ENCODE data around the gene TBC1D17. TPM values are rescaled to one million over a fixed set of nuclear protein-coding genes. Genes with fewer than 3 reads are reported as not detected.
A peak's percentile ranks its signal among the peaks of the same experiment; 100 is the strongest.

Gene TBC1D17
- total and polyA plus RNA-seq, 2 of the 13 experiments (the other 11 are each of a cell fraction or from before 2014, with no cell fraction given), result 9.7 to 16.9 TPM

DNA sequence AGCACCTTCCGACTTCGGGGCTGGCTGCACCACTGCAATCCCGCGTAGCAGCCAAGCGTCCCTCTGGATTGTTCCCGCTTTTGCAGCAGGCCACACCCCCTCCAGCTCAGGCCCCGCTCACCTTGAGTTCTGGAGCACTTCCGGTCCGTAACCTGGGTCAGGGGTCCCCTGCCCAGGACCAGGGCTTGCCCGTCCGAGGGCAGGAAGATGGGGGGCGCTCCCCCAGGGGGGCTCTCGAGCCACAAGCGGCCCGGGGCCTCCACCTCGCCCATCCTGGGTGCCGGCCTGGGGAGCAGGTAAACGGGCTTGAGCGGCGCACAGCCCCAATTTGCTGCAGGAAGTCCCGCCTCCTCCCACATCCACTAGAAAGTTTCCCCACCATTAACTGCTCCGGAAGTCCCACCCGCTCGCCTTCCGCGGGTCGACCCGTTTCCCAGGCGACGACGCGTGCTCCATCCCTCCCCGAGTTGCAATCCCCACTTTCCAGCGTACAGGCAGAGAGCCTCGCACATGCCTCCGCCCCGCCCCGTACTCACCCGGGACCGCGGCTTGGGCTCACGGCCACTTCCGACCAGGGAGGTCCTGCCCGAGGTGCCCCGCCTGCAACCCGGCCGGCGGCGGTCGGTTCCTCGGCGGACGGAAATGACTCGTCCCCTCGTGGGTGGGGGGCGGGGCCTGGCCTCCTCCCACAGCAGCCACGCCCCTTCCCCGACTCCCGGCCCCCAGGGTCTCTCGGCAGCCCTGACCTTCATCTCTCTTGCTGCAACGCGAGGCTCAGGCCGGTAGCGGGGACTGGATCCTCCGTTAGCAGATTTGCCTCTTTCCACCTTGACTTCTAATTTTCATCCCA is 10.3 kb upstream of the TBC1D17 start, which contains the start of gene PNKP (continued):
- TF ChIP-seq, protein P1, sequence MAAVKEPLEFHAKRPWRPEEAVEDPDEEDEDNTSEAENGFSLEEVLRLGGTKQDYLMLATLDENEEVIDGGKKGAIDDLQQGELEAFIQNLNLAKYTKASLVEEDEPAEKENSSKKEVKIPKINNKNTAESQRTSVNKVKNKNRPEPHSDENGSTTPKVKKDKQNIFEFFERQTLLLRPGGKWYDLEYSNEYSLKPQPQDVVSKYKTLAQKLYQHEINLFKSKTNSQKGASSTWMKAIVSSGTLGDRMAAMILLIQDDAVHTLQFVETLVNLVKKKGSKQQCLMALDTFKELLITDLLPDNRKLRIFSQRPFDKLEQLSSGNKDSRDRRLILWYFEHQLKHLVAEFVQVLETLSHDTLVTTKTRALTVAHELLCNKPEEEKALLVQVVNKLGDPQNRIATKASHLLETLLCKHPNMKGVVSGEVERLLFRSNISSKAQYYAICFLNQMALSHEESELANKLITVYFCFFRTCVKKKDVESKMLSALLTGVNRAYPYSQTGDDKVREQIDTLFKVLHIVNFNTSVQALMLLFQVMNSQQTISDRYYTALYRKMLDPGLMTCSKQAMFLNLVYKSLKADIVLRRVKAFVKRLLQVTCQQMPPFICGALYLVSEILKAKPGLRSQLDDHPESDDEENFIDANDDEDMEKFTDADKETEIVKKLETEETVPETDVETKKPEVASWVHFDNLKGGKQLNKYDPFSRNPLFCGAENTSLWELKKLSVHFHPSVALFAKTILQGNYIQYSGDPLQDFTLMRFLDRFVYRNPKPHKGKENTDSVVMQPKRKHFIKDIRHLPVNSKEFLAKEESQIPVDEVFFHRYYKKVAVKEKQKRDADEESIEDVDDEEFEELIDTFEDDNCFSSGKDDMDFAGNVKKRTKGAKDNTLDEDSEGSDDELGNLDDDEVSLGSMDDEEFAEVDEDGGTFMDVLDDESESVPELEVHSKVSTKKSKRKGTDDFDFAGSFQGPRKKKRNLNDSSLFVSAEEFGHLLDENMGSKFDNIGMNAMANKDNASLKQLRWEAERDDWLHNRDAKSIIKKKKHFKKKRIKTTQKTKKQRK (IDR thresholded peaks at IDR 0.05; ENCODE audit: low read length), result no peak
- TF ChIP-seq, protein P2, sequence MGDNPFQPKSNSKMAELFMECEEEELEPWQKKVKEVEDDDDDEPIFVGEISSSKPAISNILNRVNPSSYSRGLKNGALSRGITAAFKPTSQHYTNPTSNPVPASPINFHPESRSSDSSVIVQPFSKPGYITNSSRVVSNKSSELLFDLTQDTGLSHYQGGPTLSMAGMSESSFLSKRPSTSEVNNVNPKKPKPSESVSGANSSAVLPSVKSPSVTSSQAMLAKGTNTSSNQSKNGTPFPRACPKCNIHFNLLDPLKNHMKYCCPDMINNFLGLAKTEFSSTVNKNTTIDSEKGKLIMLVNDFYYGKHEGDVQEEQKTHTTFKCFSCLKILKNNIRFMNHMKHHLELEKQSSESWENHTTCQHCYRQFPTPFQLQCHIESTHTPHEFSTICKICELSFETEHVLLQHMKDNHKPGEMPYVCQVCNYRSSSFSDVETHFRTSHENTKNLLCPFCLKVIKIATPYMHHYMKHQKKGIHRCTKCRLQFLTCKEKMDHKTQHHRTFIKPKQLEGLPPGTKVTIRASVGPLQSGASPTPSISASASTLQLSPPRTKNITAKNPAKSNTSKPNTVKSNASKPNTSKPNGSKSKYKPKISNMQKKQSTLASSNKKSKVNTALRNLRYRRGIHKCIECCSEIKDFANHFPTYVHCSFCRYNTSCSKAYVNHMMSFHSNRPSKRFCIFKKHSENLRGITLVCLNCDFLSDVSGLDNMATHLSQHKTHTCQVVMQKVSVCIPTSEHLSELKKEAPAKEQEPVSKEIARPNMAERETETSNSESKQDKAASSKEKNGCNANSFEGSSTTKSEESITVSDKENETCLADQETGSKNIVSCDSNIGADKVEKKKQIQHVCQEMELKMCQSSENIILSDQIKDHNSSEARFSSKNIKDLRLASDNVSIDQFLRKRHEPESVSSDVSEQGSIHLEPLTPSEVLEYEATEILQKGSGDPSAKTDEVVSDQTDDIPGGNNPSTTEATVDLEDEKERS (CRISPR knock-in tag; IDR thresholded peaks at IDR 0.05), result no peak
- no peak; the same call in 1 of the 2 replicates for TF ChIP-seq MEIS1 (CRISPR knock-in tag; IDR thresholded peaks at IDR 0.05; ENCODE audit: borderline replicate concordance)
- TF ChIP-seq, protein P3, sequence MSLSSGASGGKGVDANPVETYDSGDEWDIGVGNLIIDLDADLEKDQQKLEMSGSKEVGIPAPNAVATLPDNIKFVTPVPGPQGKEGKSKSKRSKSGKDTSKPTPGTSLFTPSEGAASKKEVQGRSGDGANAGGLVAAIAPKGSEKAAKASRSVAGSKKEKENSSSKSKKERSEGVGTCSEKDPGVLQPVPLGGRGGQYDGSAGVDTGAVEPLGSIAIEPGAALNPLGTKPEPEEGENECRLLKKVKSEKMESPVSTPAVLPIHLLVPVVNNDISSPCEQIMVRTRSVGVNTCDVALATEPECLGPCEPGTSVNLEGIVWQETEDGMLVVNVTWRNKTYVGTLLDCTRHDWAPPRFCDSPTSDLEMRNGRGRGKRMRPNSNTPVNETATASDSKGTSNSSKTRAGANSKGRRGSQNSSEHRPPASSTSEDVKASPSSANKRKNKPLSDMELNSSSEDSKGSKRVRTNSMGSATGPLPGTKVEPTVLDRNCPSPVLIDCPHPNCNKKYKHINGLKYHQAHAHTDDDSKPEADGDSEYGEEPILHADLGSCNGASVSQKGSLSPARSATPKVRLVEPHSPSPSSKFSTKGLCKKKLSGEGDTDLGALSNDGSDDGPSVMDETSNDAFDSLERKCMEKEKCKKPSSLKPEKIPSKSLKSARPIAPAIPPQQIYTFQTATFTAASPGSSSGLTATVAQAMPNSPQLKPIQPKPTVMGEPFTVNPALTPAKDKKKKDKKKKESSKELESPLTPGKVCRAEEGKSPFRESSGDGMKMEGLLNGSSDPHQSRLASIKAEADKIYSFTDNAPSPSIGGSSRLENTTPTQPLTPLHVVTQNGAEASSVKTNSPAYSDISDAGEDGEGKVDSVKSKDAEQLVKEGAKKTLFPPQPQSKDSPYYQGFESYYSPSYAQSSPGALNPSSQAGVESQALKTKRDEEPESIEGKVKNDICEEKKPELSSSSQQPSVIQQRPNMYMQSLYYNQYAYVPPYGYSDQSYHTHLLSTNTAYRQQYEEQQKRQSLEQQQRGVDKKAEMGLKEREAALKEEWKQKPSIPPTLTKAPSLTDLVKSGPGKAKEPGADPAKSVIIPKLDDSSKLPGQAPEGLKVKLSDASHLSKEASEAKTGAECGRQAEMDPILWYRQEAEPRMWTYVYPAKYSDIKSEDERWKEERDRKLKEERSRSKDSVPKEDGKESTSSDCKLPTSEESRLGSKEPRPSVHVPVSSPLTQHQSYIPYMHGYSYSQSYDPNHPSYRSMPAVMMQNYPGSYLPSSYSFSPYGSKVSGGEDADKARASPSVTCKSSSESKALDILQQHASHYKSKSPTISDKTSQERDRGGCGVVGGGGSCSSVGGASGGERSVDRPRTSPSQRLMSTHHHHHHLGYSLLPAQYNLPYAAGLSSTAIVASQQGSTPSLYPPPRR (CRISPR knock-in tag; IDR thresholded peaks at IDR 0.05; ENCODE audit: borderline replicate concordance), result peak; percentile 36; the same call in 1 of the 2 replicates
- TF ChIP-seq, protein P4, sequence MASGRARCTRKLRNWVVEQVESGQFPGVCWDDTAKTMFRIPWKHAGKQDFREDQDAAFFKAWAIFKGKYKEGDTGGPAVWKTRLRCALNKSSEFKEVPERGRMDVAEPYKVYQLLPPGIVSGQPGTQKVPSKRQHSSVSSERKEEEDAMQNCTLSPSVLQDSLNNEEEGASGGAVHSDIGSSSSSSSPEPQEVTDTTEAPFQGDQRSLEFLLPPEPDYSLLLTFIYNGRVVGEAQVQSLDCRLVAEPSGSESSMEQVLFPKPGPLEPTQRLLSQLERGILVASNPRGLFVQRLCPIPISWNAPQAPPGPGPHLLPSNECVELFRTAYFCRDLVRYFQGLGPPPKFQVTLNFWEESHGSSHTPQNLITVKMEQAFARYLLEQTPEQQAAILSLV (CRISPR knock-in tag; IDR thresholded peaks at IDR 0.05; ENCODE audit: borderline replicate concordance), result peak; percentile 46; the same call in 1 of the 2 replicates
- peak; percentile 94 for TF ChIP-seq RBFOX2 (IDR thresholded peaks at IDR 0.05; ENCODE audit: low read depth, low read length)
- TF ChIP-seq, protein P5, sequence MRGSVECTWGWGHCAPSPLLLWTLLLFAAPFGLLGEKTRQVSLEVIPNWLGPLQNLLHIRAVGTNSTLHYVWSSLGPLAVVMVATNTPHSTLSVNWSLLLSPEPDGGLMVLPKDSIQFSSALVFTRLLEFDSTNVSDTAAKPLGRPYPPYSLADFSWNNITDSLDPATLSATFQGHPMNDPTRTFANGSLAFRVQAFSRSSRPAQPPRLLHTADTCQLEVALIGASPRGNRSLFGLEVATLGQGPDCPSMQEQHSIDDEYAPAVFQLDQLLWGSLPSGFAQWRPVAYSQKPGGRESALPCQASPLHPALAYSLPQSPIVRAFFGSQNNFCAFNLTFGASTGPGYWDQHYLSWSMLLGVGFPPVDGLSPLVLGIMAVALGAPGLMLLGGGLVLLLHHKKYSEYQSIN (CRISPR knock-in tag; IDR thresholded peaks at IDR 0.05; ENCODE audit: borderline replicate concordance), result no peak
- TF ChIP-seq SIX1 (CRISPR knock-in tag; IDR thresholded peaks at IDR 0.05; ENCODE audit: borderline replicate concordance), result no peak
- no peak for TF ChIP-seq ZNF33A (CRISPR knock-in tag; IDR thresholded peaks at IDR 0.05; ENCODE audit: borderline replicate concordance)
- peak; percentile 78 for TF ChIP-seq SALL1 (CRISPR knock-in tag; IDR thresholded peaks at IDR 0.05)
